ENCODE measurements around the gene VSIG8. TPM values are rescaled to one million over a fixed set of nuclear protein-coding genes. Genes with fewer than 3 reads are reported as not detected.

Gene VSIG8
- total RNA-seq, 1 donor from 2014 or later = not detected

DNA sequence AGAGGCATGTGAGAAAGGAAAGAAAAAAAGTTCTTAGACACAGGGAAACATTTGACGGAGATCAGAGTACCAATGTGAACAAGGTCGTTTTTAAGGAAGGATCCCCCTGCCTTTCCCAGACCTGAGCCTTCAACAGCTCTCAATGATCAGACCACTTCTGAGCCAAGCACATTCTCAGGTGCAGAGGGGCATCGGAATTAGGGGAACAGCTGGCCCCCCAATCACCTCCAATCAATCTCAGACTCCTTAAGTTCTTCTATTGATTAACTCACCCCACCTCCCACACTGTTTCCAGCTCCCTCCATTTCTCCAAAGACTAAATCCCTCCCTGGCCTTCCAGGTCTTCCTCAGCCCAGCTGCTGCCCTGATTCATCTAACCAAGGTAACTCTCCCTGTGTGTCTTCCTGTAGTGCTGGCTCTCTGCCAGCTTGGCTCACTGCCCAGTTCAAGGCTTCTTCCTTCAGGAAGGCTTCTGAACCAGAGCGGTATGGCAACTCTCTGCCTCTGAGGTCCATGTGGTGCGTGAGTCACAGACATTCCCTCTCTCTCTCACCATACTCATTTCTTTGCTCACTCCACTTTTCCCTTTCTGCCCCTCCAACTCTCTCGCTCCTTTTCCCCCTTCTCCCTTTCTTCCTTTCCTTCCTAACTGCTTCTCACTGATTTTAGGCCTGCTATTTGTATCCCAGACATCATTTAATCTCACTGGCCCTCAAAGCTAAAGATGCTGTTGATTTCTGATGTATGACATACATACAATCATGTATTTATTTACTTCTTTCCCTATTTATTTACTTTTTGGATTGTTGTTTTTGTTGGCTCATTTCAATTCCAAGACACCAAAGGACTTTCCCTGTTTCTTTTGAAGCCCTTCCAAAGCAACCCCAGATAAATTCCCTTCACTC lies 19.4 kb upstream of the VSIG8 start:
- Histone ChIP-seq H3K4me3 (no peak overlapping the region), H3K27ac (no peak overlapping the region), H3K9me3 (no peaks in the 10 kb centered on the region), H3K36me3 (no peaks in the 10 kb centered on the region), H3K4me1 (no peaks in the 10 kb centered on the region), H3K27me3 (no peaks in the 10 kb centered on the region)
- DNase-seq (no peak), ATAC-seq (peak; percentile 44)
- intact Hi-C loops (cut with DNase I) = no loop called here
- TF ChIP-seq CTCF (IDR thresholded peaks at IDR 0.05) = no peak

GRCh38 chr1:159880430-159880829 lies 18.0 kb upstream of the VSIG8 start:
- Histone ChIP-seq H3K4me3 (no peak overlapping the region), H3K36me3 (no peaks in the 10 kb centered on the region), H3K27me3 (no peaks in the 10 kb centered on the region), H3K27ac (no peak overlapping the region), H3K4me1 (no peaks in the 10 kb centered on the region), H3K9me3 (no peaks in the 10 kb centered on the region)
- intact Hi-C loops (cut with DNase I) = no loop called here
- ATAC-seq = no peak
- TF ChIP-seq CTCF (IDR thresholded peaks at IDR 0.05) = no peak
- no peak for DNase-seq

DNA sequence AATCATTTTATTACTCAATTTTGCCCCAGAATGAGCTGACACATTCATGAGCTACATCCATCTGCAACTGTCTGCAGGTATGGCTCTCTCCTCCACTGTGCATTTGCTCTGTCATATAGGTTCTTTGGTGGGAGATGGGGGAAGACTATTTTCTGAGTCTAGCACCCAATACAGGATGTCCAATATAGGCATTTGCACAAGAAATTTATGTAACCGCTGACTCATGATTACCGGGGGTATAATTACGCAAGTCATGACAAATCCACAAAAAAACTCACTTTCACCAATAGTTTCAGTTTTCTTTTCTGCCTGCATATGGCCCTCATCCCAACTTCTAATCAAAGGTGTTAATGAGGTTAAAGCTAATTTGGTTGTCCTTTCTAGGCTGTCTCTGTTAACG lies 17.5 kb upstream of the VSIG8 start:
- DNase-seq (no peak), ATAC-seq (no peak)
- no peak overlapping the region for H3K4me3 ChIP-seq
- no peaks in the 10 kb centered on the region for H3K27me3 ChIP-seq
- no peaks in the 10 kb centered on the region for H3K36me3 ChIP-seq
- no peaks in the 10 kb centered on the region for H3K9me3 ChIP-seq
- H3K4me1 ChIP-seq = no peaks in the 10 kb centered on the region
- no peak overlapping the region for H3K27ac ChIP-seq
- intact Hi-C loops (cut with DNase I) = no loop called here
- no peak for TF ChIP-seq CTCF (IDR thresholded peaks at IDR 0.05)

DNA sequence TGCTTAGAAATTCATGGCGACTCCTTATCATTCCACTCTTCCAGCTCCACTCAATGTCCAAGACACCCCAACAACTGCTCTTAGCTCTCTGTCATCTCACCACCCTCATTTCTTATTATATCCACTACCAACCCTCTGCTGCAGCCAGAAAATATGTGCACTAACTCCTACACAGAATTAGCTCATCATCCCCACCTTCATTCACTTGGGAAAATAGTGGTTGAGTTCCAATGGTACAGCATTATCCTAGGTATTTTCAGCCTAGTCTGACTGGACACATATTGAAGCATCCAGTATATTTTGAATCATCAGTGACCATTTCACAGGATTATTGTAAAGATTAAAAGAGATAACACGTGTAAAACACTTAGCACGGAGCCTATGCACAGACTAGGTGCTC lies 16.7 kb upstream of the VSIG8 start:
- Histone ChIP-seq H3K4me1 (no peaks in the 10 kb centered on the region), H3K9me3 (no peaks in the 10 kb centered on the region), H3K27ac (no peak overlapping the region), H3K36me3 (no peaks in the 10 kb centered on the region), H3K4me3 (no peak overlapping the region), H3K27me3 (no peaks in the 10 kb centered on the region)
- intact Hi-C loops (cut with DNase I) = no loop called here
- no peak for TF ChIP-seq CTCF (IDR thresholded peaks at IDR 0.05)
- no peak for ATAC-seq
- DNase-seq = no peak

GRCh38 chr1:159877695-159878444 lies 15.4 kb upstream of the VSIG8 start:
- no peak overlapping the region for H3K27ac ChIP-seq
- H3K27me3 ChIP-seq = no peaks in the 10 kb centered on the region
- H3K4me1 ChIP-seq = no peaks in the 10 kb centered on the region
- no peaks in the 10 kb centered on the region for H3K9me3 ChIP-seq
- H3K4me3 ChIP-seq = no peak overlapping the region
- intact Hi-C loops (cut with DNase I) = no loop called here
- H3K36me3 ChIP-seq = no peaks in the 10 kb centered on the region
- ATAC-seq = no peak
- no peak for TF ChIP-seq CTCF (IDR thresholded peaks at IDR 0.05)
- DNase-seq = no peak
